T-helper 1 cell treated with Interleukin-12 subunit alpha and Interleukin-12 subunit beta and Interleukin-4 antibody, amounts not matched to agents 30 μg/mL and 1 μg/mL, for 36 hours (primary cell): ENCODE measurements around the gene ATAD1.
"Not testable (repeated sequence)": the region's sequence is repeated elsewhere in the genome, so short reads cannot be mapped to it uniquely, and the experiment has no call there.

Experiments used
- H3K27ac Mint-ChIP-seq: one replicate; pipeline ENCODE4 v1.8.0; 2021; ENCODE audit warnings: mild to moderate bottlenecking, mixed read lengths
- H3K27me3 Mint-ChIP-seq: one replicate; pipeline ENCODE4 v1.8.0; 2021; ENCODE audit warnings: low read depth, mixed read lengths
- H3K36me3 Mint-ChIP-seq: one replicate; pipeline ENCODE4 v1.8.0; 2021; ENCODE audit warnings: low read depth, mixed read lengths
- H3K4me1 Mint-ChIP-seq: one replicate; pipeline ENCODE4 v1.8.0; 2021; ENCODE audit warnings: low read depth, mixed read lengths
- H3K4me3 Mint-ChIP-seq: one replicate; pipeline ENCODE4 v1.8.0; 2021; ENCODE audit warnings: mild to moderate bottlenecking, moderate library complexity, mixed read lengths
- H3K9me3 Mint-ChIP-seq: one replicate; pipeline ENCODE4 v1.8.0; 2021; ENCODE audit warnings: mixed read lengths

ATAD1 gene

GRCh38 chr10:87855665-87856064 is 37.6 kb upstream of the ATAD1 start:
- H3K36me3 Mint-ChIP-seq, H3K4me3 Mint-ChIP-seq, H3K9me3 Mint-ChIP-seq, H3K27ac Mint-ChIP-seq, H3K27me3 Mint-ChIP-seq: not testable (repeated sequence)
- H3K4me1 Mint-ChIP-seq: peaks cover 15% of the 10 kb centered on the region

GRCh38 chr10:87855247-87855646 is 37.2 kb upstream of the ATAD1 start:
- not testable (repeated sequence) for H3K27ac Mint-ChIP-seq, H3K27me3 Mint-ChIP-seq, H3K9me3 Mint-ChIP-seq, H3K4me3 Mint-ChIP-seq, H3K36me3 Mint-ChIP-seq
- peaks cover 13% of the 10 kb centered on the region for H3K4me1 Mint-ChIP-seq

GRCh38 chr10:87852089-87852488 is 34.1 kb upstream of the ATAD1 start:
- Mint-ChIP-seq H3K27me3 (no peaks in the 10 kb centered on the region), H3K9me3 (no peaks in the 10 kb centered on the region), H3K4me1 (peaks cover 13% of the 10 kb centered on the region), H3K27ac (no peak overlapping the region), H3K36me3 (no peaks in the 10 kb centered on the region), H3K4me3 (no peak overlapping the region)

- peaks cover 13% of the 10 kb centered on the region for H3K4me1 Mint-ChIP-seq
- no peaks in the 10 kb centered on the region for H3K27me3 Mint-ChIP-seq
- H3K36me3 Mint-ChIP-seq: no peaks in the 10 kb centered on the region
- no peak overlapping the region for H3K4me3 Mint-ChIP-seq
- no peak overlapping the region for H3K27ac Mint-ChIP-seq
- no peaks in the 10 kb centered on the region for H3K9me3 Mint-ChIP-seq
Measured at GRCh38 chr10:87850742-87851205, 32.7 kb upstream of the ATAD1 start.

GRCh38 chr10:87849001-87849400 is 31.0 kb upstream of the ATAD1 start:
- H3K27ac Mint-ChIP-seq: no peak overlapping the region
- peaks cover 14% of the 10 kb centered on the region for H3K4me1 Mint-ChIP-seq
- no peaks in the 10 kb centered on the region for H3K9me3 Mint-ChIP-seq
- H3K27me3 Mint-ChIP-seq: no peaks in the 10 kb centered on the region
- H3K4me3 Mint-ChIP-seq: no peak overlapping the region
- no peaks in the 10 kb centered on the region for H3K36me3 Mint-ChIP-seq

GRCh38 chr10:87847550-87847949 is 29.5 kb upstream of the ATAD1 start:
- no peak overlapping the region for H3K27ac Mint-ChIP-seq

GRCh38 chr10:87846711-87847110 is 28.7 kb upstream of the ATAD1 start:
- not testable (repeated sequence) for H3K9me3 Mint-ChIP-seq, H3K27me3 Mint-ChIP-seq, H3K4me3 Mint-ChIP-seq, H3K27ac Mint-ChIP-seq, H3K36me3 Mint-ChIP-seq
- H3K4me1 Mint-ChIP-seq: peaks cover 24% of the 10 kb centered on the region

More at GRCh38 chr10:87847550-87847949, 29.5 kb upstream of the ATAD1 start:
- no peaks in the 10 kb centered on the region for H3K27me3 Mint-ChIP-seq
- no peak overlapping the region for H3K4me3 Mint-ChIP-seq
- H3K36me3 Mint-ChIP-seq: peaks cover 3% of the 10 kb centered on the region
- peaks cover 19% of the 10 kb centered on the region for H3K4me1 Mint-ChIP-seq
- no peaks in the 10 kb centered on the region for H3K9me3 Mint-ChIP-seq

- H3K4me1 Mint-ChIP-seq: peaks cover 23% of the 10 kb centered on the region
- no peak overlapping the region for H3K27ac Mint-ChIP-seq
- no peaks in the 10 kb centered on the region for H3K9me3 Mint-ChIP-seq
- no peaks in the 10 kb centered on the region for H3K27me3 Mint-ChIP-seq
- H3K36me3 Mint-ChIP-seq: peaks cover 3% of the 10 kb centered on the region
- no peak overlapping the region for H3K4me3 Mint-ChIP-seq
Measured at GRCh38 chr10:87846023-87846422, 28.0 kb upstream of the ATAD1 start.

GRCh38 chr10:87845624-87845998 is 27.6 kb upstream of the ATAD1 start:
- Mint-ChIP-seq H3K27ac (no peak overlapping the region), H3K4me1 (peaks cover 19% of the 10 kb centered on the region), H3K9me3 (no peaks in the 10 kb centered on the region), H3K36me3 (peaks cover 3% of the 10 kb centered on the region), H3K4me3 (no peak overlapping the region), H3K27me3 (no peaks in the 10 kb centered on the region)

- Mint-ChIP-seq H3K4me1 (peaks cover 16% of the 10 kb centered on the region), H3K27me3 (no peaks in the 10 kb centered on the region), H3K36me3 (peaks cover 3% of the 10 kb centered on the region), H3K27ac (no peak overlapping the region), H3K9me3 (no peaks in the 10 kb centered on the region), H3K4me3 (no peak overlapping the region)
Measured at GRCh38 chr10:87844837-87845623, 27.0 kb upstream of the ATAD1 start.

GRCh38 chr10:87843714-87844113 is 25.7 kb upstream of the ATAD1 start:
- Mint-ChIP-seq H3K36me3 (peaks cover 3% of the 10 kb centered on the region), H3K27ac (no peak overlapping the region), H3K4me3 (no peak overlapping the region), H3K9me3 (no peaks in the 10 kb centered on the region), H3K4me1 (peaks cover 15% of the 10 kb centered on the region), H3K27me3 (no peaks in the 10 kb centered on the region)

GRCh38 chr10:87842776-87843497 is 24.9 kb upstream of the ATAD1 start:
- H3K9me3 Mint-ChIP-seq: no peaks in the 10 kb centered on the region
- H3K36me3 Mint-ChIP-seq: peaks cover 3% of the 10 kb centered on the region
- H3K27ac Mint-ChIP-seq: peak overlapping the region; percentile 38
- peaks cover 15% of the 10 kb centered on the region for H3K4me1 Mint-ChIP-seq
- H3K4me3 Mint-ChIP-seq: no peak overlapping the region
- H3K27me3 Mint-ChIP-seq: no peaks in the 10 kb centered on the region

GRCh38 chr10:87842220-87842641 is 24.2 kb upstream of the ATAD1 start:
- H3K36me3 Mint-ChIP-seq: peaks cover 3% of the 10 kb centered on the region
- H3K9me3 Mint-ChIP-seq: no peaks in the 10 kb centered on the region
- peaks cover 15% of the 10 kb centered on the region for H3K4me1 Mint-ChIP-seq
- no peaks in the 10 kb centered on the region for H3K27me3 Mint-ChIP-seq
- no peak overlapping the region for H3K4me3 Mint-ChIP-seq
- H3K27ac Mint-ChIP-seq: peak overlapping the region; percentile 58

GRCh38 chr10:87841186-87841585 is 23.2 kb upstream of the ATAD1 start:
- H3K4me1 Mint-ChIP-seq: peaks cover 15% of the 10 kb centered on the region

GRCh38 chr10:87838650-87839049 is 20.6 kb upstream of the ATAD1 start:
- peaks cover 3% of the 10 kb centered on the region for H3K36me3 Mint-ChIP-seq
- H3K4me3 Mint-ChIP-seq: no peak overlapping the region
- peaks cover 10% of the 10 kb centered on the region for H3K4me1 Mint-ChIP-seq
- no peaks in the 10 kb centered on the region for H3K9me3 Mint-ChIP-seq
- H3K27me3 Mint-ChIP-seq: peaks cover 5% of the 10 kb centered on the region
- H3K27ac Mint-ChIP-seq: no peak overlapping the region

More at GRCh38 chr10:87841186-87841585, 23.2 kb upstream of the ATAD1 start:
- Mint-ChIP-seq H3K9me3 (no peaks in the 10 kb centered on the region), H3K36me3 (peaks cover 3% of the 10 kb centered on the region), H3K27ac (peak overlapping the region; percentile 41), H3K27me3 (no peaks in the 10 kb centered on the region), H3K4me3 (no peak overlapping the region)
